ENCODE results near the gene FBXL20.

Gene FBXL20

GRCh38 chr17:39235555-39236449 lies 165.6 kb downstream of the FBXL20 start (continued):
- TF ChIP-seq ZNF654 (tag by site-specific recombination; IDR thresholded peaks at IDR 0.05; ENCODE audit: low read depth) (peak; percentile 59; the same call in 1 of the 2 replicates), TSHZ1 (tag by site-specific recombination; IDR thresholded peaks at IDR 0.05; ENCODE audit: borderline replicate concordance) (no peak; the same call in 1 of the 2 replicates), ZNF214 (tag by site-specific recombination; IDR thresholded peaks at IDR 0.05; ENCODE audit: borderline replicate concordance) (no peak), ZNF510 (tag by site-specific recombination; IDR thresholded peaks at IDR 0.05; ENCODE audit: insufficient replicate concordance) (no peak), ZNF121 (tag by site-specific recombination; IDR thresholded peaks at IDR 0.05) (no peak), YY1 (tag by site-specific recombination; IDR thresholded peaks at IDR 0.05) (no peak), KLF9 (tag by site-specific recombination; IDR thresholded peaks at IDR 0.05; ENCODE audit: low read depth) (no peak), SCRT1 (tag by site-specific recombination; IDR thresholded peaks at IDR 0.05; ENCODE audit: borderline replicate concordance) (no peak), ZNF626 (tag by site-specific recombination; IDR thresholded peaks at IDR 0.05) (no peak), YY2 (tag by site-specific recombination; IDR thresholded peaks at IDR 0.05) (0 out of 2 replicates have a peak, but pooled peaks have one; percentile 18), ZBTB8A (tag by site-specific recombination; IDR thresholded peaks at IDR 0.05) (peak; percentile 36; the same call in 1 of the 2 replicates), ZNF596 (tag by site-specific recombination; IDR thresholded peaks at IDR 0.05) (no peak), PRDM1 (tag by site-specific recombination; IDR thresholded peaks at IDR 0.05) (0 out of 2 replicates have a peak, but pooled peaks have one; percentile 14), ZNF433 (tag by site-specific recombination; IDR thresholded peaks at IDR 0.05; ENCODE audit: low read depth) (no peak), ZBTB7A (tag by site-specific recombination; IDR thresholded peaks at IDR 0.05; ENCODE audit: low read depth) (peak; percentile 18; the same call in 1 of the 2 replicates), ZSCAN30 (tag by site-specific recombination; IDR thresholded peaks at IDR 0.05) (peak; percentile 39; the same call in 1 of the 2 replicates), KLF7 (tag by site-specific recombination; IDR thresholded peaks at IDR 0.05; ENCODE audit: borderline replicate concordance) (no peak), ZNF629 (tag by site-specific recombination; IDR thresholded peaks at IDR 0.05) (peak; percentile 39; the same call in 1 of the 2 replicates), SP7 (tag by site-specific recombination; IDR thresholded peaks at IDR 0.05) (peak; percentile 76), ZNF366 (tag by site-specific recombination; conservative IDR thresholded peaks at IDR 0.05) (no peak), ZNF692 (tag by site-specific recombination; IDR thresholded peaks at IDR 0.05) (no peak), ZBTB20 (tag by site-specific recombination; IDR thresholded peaks at IDR 0.05) (peak; percentile 28; the same call in 1 of the 2 replicates), PRDM6 (tag by site-specific recombination; IDR thresholded peaks at IDR 0.05) (no peak), ZNF146 (tag by site-specific recombination; IDR thresholded peaks at IDR 0.05) (no peak), ZEB2 (tag by site-specific recombination; IDR thresholded peaks at IDR 0.05) (peak; percentile 39; the same call in 1 of the 2 replicates), ZNF621 (tag by site-specific recombination; IDR thresholded peaks at IDR 0.05) (no peak), ZNF768 (tag by site-specific recombination; IDR thresholded peaks at IDR 0.05) (peak; percentile 84; the same call in 1 of the 2 replicates)
- TF ChIP-seq, protein P1, sequence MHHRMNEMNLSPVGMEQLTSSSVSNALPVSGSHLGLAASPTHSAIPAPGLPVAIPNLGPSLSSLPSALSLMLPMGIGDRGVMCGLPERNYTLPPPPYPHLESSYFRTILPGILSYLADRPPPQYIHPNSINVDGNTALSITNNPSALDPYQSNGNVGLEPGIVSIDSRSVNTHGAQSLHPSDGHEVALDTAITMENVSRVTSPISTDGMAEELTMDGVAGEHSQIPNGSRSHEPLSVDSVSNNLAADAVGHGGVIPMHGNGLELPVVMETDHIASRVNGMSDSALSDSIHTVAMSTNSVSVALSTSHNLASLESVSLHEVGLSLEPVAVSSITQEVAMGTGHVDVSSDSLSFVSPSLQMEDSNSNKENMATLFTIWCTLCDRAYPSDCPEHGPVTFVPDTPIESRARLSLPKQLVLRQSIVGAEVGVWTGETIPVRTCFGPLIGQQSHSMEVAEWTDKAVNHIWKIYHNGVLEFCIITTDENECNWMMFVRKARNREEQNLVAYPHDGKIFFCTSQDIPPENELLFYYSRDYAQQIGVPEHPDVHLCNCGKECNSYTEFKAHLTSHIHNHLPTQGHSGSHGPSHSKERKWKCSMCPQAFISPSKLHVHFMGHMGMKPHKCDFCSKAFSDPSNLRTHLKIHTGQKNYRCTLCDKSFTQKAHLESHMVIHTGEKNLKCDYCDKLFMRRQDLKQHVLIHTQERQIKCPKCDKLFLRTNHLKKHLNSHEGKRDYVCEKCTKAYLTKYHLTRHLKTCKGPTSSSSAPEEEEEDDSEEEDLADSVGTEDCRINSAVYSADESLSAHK (tag by site-specific recombination; IDR thresholded peaks at IDR 0.05), result no peak
- TF ChIP-seq, protein P2, sequence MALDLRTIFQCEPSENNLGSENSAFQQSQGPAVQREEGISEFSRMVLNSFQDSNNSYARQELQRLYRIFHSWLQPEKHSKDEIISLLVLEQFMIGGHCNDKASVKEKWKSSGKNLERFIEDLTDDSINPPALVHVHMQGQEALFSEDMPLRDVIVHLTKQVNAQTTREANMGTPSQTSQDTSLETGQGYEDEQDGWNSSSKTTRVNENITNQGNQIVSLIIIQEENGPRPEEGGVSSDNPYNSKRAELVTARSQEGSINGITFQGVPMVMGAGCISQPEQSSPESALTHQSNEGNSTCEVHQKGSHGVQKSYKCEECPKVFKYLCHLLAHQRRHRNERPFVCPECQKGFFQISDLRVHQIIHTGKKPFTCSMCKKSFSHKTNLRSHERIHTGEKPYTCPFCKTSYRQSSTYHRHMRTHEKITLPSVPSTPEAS (tag by site-specific recombination; IDR thresholded peaks at IDR 0.05), result peak; percentile 90

All from HEK293 (cell line).